Measurements from ENCODE around the gene CLDN10.

- no peak for TF ChIP-seq CTCF (conservative IDR thresholded peaks at IDR 0.05; ENCODE audit: low read depth, low read length)
- no peak for TF ChIP-seq EZH2 (IDR thresholded peaks at IDR 0.05; ENCODE audit: borderline replicate concordance, low read depth, low read length, poor library complexity, severe bottlenecking)
These were observed 15.6 kb downstream of the CLDN10 start for GRCh38 chr13:95568131-95568530.
